ENCODE measurements around the gene OR4N2.
"Not testable (repeated sequence)": the region's sequence is repeated elsewhere in the genome, so short reads cannot be mapped to it uniquely, and the experiment has no call there.

The OR4N2 gene

DNA sequence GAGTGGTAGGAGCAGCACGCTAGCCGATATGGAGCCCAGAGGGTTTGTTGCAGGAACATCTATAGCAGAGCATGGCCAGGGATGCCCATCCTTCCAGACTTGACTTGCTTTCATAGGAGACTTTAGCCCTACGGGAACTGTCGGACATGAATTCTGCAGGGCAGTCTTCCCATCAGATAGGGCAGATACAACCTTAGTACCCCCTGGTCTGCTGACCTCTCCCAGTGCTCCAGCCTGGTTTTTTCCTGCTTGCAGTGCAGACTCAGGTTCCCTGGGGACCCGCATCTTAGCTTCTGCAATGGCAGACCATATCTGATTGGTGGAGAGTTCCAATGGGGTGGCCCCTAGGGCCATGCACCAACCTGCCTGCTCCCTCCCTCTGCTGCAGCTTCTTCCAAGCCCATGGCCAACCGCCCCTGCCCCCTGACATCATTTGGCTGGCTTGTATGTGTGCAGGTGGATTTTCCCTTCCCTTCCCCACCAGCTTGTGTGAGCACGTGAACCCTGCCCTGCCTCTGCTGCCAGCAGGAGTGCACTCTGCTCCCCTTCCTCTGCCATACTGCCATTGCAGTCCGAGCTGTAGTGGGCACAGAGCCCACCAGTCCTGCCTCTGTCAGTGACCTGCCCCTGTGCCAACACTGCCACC lies 30.8 kb downstream of the OR4N2 start:
- not testable (repeated sequence) for DNase-seq (ENCODE audit: low read depth in 4 of 4, low spot score in 1 of 4)

DNA sequence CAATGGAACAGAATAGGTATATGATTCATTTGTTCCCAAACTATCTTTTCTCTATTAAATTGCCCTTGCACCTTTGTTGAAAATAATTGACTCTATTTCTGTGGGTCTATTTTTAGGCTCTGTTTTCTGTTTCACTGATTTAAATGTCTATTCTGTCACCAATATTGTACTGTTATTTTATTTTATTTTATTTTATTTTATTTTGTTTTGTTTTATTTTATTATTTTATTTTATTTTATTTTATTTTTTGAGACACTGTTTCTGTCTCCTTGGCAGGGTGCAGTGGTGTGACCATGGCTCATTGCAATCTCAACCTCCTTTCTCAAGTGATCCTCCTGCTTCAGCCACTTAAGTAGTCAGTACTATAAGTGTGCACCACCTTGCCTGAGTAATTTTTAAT lies 34.9 kb downstream of the OR4N2 start:
- DNase-seq (ENCODE audit: low read depth in 4 of 4, low spot score in 1 of 4) = no peak

- DNase-seq (ENCODE audit: low read depth in 4 of 4, low spot score in 1 of 4) = no peak
These were observed 47.8 kb downstream of the OR4N2 start for GRCh38 chr14:19851365-19851764.

DNA sequence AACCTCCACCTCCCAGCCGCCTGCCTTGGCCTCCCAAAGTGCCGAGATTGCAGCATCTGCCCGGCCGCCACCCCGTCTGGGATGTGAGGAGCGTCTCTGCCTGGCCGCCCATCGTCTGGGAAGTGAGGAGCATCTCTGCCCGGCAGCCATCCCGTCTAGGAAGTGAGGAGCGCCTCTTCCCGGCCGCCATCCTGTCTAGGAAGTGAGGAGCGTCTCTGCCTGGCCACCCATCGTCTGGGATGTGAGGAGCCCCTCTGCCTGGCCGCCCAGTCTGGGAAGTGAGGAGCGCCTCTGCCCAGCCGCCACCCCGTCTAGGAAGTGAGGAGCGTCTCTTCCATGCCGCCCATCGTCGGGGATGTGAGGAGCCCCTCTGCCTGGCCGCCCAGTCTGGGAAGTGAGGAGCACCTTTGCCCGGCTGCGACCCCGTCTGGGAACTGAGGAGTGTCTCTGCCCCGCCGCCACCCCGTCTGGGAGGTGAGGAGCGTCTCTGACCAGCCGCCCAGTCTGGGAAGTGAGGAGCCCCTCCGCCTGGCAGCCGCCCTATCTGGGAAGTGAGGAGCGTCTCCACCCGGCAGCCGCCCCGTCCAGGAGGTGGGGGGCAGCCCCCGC lies 62.6 kb downstream of the OR4N2 start:
- DNase-seq (ENCODE audit: low read depth in 4 of 4, low spot score in 1 of 4) = not testable (repeated sequence)

GRCh38 chr14:19873178-19873577 lies 69.6 kb downstream of the OR4N2 start:
- no peak for DNase-seq (ENCODE audit: low read depth in 4 of 4, low spot score in 1 of 4)

GRCh38 chr14:19874842-19875241 lies 71.3 kb downstream of the OR4N2 start, which contains the start of gene OR4K2:
OR4K2 (plus strand) TSS chr14:19875142; CDS start chr14:19876268, 1,126 bp downstream.
- no peak for DNase-seq (ENCODE audit: low read depth in 4 of 4, low spot score in 1 of 4)

GRCh38 chr14:19878029-19878642 lies 74.6 kb downstream of the OR4N2 start:
- no peak for DNase-seq (ENCODE audit: low read depth in 4 of 4, low spot score in 1 of 4)

Measured in stimulated activated CD4-positive, alpha-beta T cell treated with anti-CD3 and anti-CD28 coated beads, Interleukin-1b, Interleukin-23, amount 100 ng/mL, for 24 hours (primary cell).